H54 (cell line): Measurements from ENCODE around the gene KRTAP10-3.
"Not testable (repeated sequence)": the region's sequence is repeated elsewhere in the genome, so short reads cannot be mapped to it uniquely, and the experiment has no call there.

Experiments
- DNase-seq: peaks from one replicate; pipeline ENCODE4 v3.0.0; 2011; ENCODE audit warnings: low spot score, mixed read lengths; ENCODE audit not compliant: insufficient read length
- FAIRE-seq: peaks from 3 replicates; lab custom pipeline; 2011; peaks lifted over from hg19 to GRCh38; lab: Jason Lieb, UNC
- POLR2A ChIP-seq: IDR thresholded peaks from 2 replicates; pipeline ENCODE4 v1.6.1; 2011; ENCODE audit warnings: low read depth, mild to moderate bottlenecking, low read length

Gene KRTAP10-3

DNA sequence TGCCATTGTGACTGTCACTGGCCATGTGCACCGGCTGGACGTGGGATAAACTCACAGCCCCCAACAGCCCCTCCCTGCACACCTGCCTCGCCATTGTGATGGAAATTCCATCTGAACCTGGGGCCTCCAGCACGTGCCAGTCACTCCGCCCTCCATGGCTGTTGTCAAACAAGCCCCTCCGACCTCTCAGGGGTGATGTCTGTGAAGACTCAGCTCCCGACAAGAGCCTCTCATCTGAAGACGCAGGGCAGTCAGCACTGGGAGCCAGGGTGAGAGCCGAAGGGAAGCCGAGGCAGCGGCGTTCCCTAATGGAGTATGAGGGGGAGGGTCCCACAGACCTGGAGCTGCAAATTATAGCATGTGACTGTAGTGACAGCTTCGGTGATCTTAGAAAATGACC is 5.9 kb downstream of the KRTAP10-3 start:
- no peak for FAIRE-seq
- no peak for TF ChIP-seq POLR2A

DNA sequence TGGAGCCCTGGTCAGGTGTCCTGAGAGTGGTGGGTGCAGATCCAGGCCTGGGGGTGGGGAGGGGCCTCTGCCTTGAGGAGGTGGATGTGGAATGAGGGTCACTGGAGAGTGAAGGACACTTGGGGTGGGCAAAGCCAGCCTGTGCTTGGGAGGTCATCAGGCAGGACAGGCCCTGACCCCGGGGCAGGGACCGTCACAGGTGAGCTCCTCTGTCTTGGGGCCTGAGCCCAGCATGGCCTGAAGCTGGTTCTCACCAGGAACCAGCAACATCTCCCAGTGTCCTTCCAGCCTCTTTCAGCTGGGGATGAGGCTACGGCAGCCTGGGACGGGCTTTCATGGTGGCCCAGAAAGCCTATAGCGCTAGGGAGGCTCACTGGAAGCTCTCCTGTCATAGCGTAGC is 6.5 kb downstream of the KRTAP10-3 start:
- FAIRE-seq: no peak
- no peak for TF ChIP-seq POLR2A
- DNase-seq: no peak

More for the DNA sequence above, 5.9 kb downstream of the KRTAP10-3 start:
- no peak for DNase-seq

DNA sequence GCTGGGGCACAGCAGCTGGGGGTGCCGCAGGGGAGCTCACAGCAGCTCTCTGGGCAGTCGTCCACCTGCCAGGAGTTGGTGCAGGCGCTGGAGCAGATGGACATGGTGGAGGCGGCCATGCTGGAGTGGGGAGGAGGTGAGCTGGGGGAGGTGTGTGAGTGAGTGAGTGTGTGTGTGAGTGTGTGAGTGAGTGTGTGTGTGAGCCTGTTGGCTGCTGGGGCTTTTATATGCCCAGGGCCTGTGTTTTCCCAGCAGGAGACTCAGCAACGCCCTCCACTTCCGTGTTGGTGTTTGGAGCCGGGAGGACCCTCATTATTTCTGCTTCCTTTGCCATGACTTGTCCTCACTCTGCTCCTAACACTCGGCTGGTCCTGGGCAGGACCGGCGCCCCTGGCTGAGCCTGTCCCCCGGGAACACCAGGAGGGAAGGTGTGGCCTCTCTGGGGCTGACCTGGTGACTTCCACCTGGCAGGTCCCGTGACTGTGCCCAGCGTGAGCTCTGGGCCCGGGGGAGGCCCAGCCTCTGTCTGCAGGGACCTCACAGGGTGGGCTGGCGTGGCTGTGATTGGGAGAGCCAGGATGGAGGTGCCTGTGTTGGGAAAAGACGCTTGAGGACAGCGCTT is 7.1 kb downstream of the KRTAP10-3 start, which contains the start of gene KRTAP10-2:
Gene KRTAP10-2 (minus strand): TSS at position 166 of the 622 bp plus-strand sequence. CDS start 47 bp downstream, at position 119.
- no peak for TF ChIP-seq POLR2A
- DNase-seq (no peak), FAIRE-seq (no peak)

DNA sequence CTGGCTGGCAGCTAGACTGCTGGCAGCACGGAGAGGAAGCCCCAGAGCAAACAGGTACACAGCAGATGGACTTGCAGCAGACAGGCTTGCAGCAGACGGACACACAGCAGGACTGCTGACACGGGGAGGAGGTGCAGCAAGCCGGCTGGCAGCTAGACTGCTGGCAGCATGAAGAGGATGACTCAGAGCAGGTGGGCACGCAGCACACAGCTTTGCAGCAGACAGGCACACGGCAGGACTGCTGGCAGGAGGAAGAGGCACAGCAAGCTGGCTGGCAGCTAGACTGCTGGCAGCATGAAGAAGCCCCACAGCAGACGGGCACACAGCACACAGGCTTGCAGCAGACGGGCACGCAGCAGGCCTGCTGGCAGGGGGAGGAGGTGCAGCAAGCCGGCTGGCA is 7.8 kb downstream of the KRTAP10-3 start:
- FAIRE-seq (no peak), DNase-seq (no peak)
- no peak for TF ChIP-seq POLR2A

DNA sequence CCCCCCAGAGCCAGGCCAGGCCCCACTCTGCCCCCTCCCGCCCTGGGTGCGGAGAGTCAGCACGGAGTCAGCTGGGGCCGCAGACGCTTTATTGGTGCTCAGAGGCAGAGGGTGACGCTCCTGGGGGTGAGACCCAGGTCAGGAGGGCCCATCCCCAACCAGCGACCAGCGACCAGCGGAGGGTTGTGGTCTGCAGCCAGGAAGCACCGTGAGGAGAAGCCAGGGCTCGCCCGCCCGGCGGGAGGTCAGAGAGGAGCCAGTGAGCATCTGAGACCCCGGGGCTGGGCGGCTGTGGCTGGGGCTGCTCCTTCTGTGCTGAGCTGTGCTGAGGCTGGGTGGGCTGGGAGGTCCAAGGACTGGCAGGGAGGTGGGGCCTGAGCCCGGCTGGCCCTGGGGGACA is 8.3 kb downstream of the KRTAP10-3 start:
- FAIRE-seq, DNase-seq: not testable (repeated sequence)

DNA sequence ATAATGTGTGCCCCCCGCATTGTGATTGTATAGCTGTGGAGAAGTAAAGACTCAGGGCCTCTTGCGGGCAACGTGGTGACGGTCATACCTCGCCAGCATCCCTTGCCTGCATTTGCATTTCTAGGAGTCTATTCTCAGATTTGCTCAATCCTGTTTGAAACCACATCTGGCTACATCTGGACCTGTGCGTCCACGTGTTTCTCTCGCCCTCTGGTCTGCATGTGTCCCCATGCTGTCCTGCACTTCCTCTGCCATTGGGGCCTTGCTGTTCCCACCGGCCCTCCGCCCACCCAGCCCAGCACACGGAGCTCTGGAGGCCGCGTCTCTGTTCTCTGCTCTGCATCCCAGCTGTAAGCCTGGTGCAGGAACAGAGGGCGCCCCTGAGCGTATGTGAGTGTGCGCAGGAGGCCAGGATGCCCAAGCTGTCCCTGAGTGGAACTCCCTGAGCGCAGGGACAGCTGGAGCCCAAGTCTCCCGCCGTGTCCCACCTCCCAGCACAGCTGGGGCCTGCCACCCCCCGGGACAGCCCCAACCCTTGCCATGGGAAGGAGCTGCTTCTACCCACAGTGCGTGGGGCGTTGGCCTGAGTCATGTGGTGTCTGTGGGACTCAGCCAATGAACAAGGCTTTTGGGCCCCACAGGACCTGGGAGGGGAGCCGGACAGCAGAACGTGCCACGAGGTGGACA is 8.9 kb downstream of the KRTAP10-3 start:
- TF ChIP-seq POLR2A: no peak
- DNase-seq: no peak
- no peak for FAIRE-seq

DNA sequence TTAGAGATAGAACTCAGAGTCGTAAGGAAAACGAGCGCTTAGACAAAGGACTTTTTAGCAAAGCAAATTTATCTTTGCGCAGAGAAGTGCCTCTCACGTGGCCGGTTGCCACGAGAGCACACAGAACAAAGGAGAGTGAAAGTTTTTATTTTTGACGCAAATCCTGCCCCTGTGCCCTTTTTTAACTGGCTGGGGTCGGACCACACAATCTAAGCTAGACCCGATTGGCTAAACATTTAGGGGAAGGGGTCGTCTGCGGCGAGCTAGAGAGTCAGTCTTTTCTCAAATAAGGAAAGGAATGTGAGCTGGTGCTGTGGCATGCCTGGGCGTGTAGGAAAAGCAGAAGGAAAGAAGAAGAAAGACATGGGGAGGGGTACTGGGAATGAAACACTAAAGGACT is 9.7 kb downstream of the KRTAP10-3 start:
- no peak for TF ChIP-seq POLR2A
- FAIRE-seq (no peak), DNase-seq (no peak)

DNA sequence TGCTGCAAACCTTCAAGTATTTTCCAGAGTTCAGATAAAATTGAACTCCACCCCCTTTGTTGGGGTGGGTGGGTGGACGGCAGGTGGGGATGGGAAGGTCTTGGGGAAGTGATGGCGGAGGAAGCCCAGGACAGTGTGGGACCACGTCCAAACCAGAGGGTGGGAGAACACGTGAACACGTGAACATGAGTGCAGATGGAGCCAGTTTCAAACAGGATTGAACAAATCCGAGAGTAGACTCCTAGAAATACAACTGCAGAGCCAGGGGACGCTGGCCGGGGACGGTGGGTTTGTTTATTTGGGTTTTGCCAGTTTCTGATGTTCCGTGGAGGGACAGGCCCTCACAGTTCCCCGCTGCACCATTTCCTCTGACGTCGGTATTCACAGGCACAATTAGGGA is 10.2 kb downstream of the KRTAP10-3 start:
- DNase-seq: no peak
- FAIRE-seq: no peak
- TF ChIP-seq POLR2A: no peak

DNA sequence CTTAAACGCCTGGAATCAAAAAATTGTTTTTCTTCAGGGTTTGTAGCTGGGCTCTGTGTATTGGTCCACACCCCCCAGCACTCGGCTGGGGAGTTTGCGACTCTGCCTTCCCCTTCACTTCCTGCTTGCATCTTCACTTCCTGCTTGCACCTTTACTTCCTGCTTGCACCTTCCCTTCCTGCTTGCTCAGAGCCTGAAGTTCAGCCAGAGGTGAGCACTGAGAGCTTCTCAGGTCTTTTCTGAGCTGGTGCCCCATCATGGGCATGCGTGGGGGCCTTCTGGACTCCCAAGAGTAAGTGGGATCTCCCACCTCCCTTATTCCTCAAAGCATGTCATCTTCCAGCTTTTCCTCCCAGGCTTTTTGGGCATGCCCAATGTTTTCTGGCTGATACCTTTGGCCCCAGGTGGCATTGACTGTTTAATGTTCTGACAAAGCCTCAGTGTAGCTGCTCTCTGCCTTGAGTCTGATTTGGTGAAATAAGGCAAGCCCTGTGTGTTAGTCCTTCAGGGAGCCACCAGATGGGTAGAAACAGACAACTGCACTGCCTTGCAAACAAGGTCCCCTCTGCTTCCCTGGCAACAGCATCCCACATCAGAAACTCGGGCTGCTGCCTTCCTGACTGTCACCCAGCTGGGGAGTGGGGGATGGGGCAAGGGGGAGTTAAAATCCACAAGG is 10.8 kb downstream of the KRTAP10-3 start:
- FAIRE-seq (no peak), DNase-seq (no peak)
- TF ChIP-seq POLR2A: no peak

DNA sequence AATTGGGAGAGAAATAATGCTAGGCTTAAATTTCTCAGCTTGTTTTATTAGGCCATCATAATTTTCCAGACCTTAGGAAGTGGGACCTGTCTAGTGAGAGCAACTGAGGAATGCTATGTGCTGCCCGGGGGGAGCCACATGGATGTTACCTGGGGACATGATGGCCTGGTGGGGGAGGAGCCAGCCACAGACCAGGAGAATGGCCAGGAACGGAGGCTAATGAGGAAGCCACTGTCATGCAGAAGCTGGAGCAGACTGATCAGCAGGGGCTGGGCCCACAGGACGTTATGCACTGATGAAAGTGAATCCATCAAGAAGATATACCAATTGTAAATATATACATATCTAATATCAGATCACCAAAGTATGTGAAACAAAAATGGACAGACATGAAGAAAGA is 14.0 kb downstream of the KRTAP10-3 start:
- DNase-seq: no peak
- FAIRE-seq: no peak
- TF ChIP-seq POLR2A: no peak

DNA sequence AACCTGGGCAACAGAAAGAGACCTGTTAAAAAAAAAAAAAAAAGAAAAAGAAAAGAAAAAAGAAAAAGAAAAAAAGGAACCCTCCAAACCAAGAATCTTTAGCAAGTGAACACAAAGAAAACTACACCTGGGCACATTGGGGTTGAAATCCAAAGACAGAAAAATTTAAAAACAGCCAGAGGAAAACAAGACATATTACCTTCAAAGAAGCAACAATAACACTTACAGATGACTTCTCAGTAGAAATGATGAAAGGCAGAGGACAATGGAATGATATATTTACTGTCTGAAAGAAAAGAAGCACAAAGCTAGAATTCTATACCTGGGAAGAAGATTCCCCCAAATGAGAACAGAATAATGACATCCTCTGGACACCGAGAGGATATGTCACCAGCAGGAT is 15.9 kb downstream of the KRTAP10-3 start:
- no peak for DNase-seq
- no peak for FAIRE-seq
- no peak for TF ChIP-seq POLR2A

DNA sequence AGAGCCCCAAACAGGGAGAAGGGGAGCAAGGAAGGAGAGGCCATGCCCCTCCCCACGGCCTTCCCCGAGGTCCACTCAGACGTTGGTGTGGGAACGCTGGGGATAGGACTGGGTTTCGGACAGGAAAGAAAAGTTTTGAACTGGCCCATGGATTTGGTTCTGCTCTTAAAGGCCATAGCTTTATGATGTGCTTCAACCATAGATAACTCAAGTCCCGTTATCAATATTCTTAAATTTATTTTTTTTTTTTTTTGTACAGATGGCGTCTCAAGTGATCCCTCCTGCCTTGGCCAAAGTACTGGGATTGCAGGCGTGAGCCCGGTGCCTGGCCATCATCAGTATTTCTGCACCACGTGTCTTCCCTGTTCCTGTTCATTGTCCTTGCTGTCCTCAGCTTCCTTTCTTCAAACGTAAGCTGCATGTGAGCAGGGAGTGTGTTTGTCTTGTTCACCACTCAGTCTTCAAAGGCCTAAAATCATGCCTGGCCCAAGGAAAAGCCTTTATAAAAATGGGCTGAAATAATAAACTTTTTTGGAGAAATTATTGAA is 17.8 kb downstream of the KRTAP10-3 start:
- FAIRE-seq (no peak), DNase-seq (no peak)
- TF ChIP-seq POLR2A: no peak

DNA sequence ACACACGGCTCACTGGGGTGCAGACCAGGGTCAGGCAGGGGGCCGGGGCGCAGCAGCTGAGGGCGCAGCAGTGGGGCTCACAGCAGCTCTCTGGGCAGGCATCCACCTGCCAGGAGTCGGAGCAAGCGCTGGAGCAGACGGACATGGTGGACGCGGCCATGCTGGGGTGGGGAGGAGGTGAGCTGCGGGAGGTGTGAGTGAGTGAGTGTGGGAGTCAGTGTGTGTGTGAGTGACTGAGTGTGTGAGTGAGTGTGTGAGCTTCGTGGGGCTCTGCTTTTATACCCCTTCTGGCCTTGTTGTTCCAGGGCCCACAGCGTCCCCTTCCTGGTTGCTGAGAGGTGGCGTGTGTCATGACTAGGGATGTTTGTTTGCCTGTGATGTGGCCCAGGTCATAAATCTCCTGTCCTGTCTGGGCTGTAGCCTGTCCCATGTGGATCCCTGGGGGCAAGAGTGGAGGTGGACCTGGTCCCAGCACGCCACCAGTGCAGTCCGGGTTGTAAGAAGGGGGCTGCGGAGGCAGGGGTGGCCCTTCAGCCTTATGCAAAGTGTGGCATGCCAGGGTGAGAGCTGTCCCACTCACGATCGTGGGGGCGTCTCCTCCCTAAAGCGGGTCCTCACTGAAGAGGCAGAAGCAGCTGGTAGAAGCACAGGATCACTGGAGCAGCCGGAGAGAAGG is 18.5 kb downstream of the KRTAP10-3 start, which contains the start of gene KRTAP10-1:
Gene KRTAP10-1 (minus strand): TSS at position 205 of the 676 bp plus-strand sequence. CDS start 45 bp downstream, at position 160.
- no peak for DNase-seq
- no peak for FAIRE-seq
- TF ChIP-seq POLR2A: no peak
